Neural cell (in vitro differentiated cells): ENCODE measurements around the gene OSBPL1A. TPM values are rescaled to one million over a fixed set of nuclear protein-coding genes. Genes with fewer than 3 reads are reported as not detected.

Source experiments
- H2AFZ ChIP-seq: fragments of 200-600, 300-800 bp; sonication (generic), shearing (Covaris generic); 2 replicates; pipeline ENCODE4 v1.6.0; 2014; ENCODE audit warnings: low read depth, mild to moderate bottlenecking, antibody characterized with exemption, low read length, moderate library complexity
- H3F3A ChIP-seq: fragments of 200-600 bp; shearing (Covaris generic); 2 replicates; pipeline ENCODE4 v1.6.1; 2016; ENCODE audit warnings: mild to moderate bottlenecking, moderate library complexity, mixed read lengths, antibody characterized with exemption, low read length; ENCODE audit not compliant: insufficient read depth, poor library complexity, severe bottlenecking
- H3K27ac ChIP-seq: fragments of 200-600, 300-800 bp; sonication (generic), shearing (Covaris generic); 2 replicates; pipeline ENCODE4 v1.5.1; 2014; ENCODE audit warnings: mild to moderate bottlenecking, low read length, moderate library complexity
- H3K27me3 ChIP-seq: fragments of 300-800, 200-600 bp; sonication (generic), shearing (Covaris generic); 2 replicates; pipeline ENCODE4 v1.6.0; 2014; ENCODE audit warnings: mild to moderate bottlenecking, low read depth, low read length, moderate library complexity; ENCODE audit not compliant: insufficient read depth
- H3K36me3 ChIP-seq: fragments of 300-800, 200-600 bp; sonication (generic), shearing (Covaris generic); 2 replicates; pipeline ENCODE4 v1.5.1; 2014; ENCODE audit warnings: mild to moderate bottlenecking, antibody characterized with exemption, low read length, moderate library complexity; ENCODE audit not compliant: insufficient read depth
- H3K4me2 ChIP-seq: fragments of 300-800, 200-600 bp; sonication (generic), shearing (Covaris generic); 2 replicates; pipeline ENCODE4 v1.6.0; 2014; ENCODE audit warnings: mild to moderate bottlenecking, low read length
- H3K4me3 ChIP-seq: fragments of 300-800, 200-600 bp; sonication (generic), shearing (Covaris generic); 2 replicates; pipeline ENCODE4 v1.5.1; 2014; ENCODE audit warnings: mild to moderate bottlenecking, low read length, moderate library complexity
- H3K79me2 ChIP-seq: fragments of 200-600 bp; shearing (Covaris generic); replicated peaks from 2 replicates; pipeline ENCODE4 v1.6.0; 2014; ENCODE audit warnings: mild to moderate bottlenecking, low read length, moderate library complexity; ENCODE audit not compliant: insufficient read depth
- H3K9ac ChIP-seq: fragments of 300-800, 200-600 bp; sonication (generic), shearing (Covaris generic); 2 replicates; pipeline ENCODE4 v1.6.1; 2016; ENCODE audit warnings: mild to moderate bottlenecking, low read length, mixed read lengths
- H3K9me2 ChIP-seq: fragments of 200-600 bp; shearing (Covaris generic); 2 replicates; pipeline ENCODE4 v1.6.1; 2016; ENCODE audit warnings: mild to moderate bottlenecking, low read length, mixed read lengths; ENCODE audit not compliant: insufficient read depth
- H3K9me3 ChIP-seq: fragments of 200-600, 300-800 bp; sonication (generic), shearing (Covaris generic); 2 replicates; pipeline ENCODE4 v1.6.1; 2016; ENCODE audit warnings: mild to moderate bottlenecking, mixed run types, low read length, moderate library complexity, mixed read lengths
- H4K20me1 ChIP-seq: fragments of 200-600 bp; shearing (Covaris generic); 2 replicates; pipeline ENCODE4 v1.6.1; 2016; ENCODE audit warnings: mild to moderate bottlenecking, mixed run types; ENCODE audit not compliant: insufficient read depth
- EP300 ChIP-seq: fragments of 450-650 bp; conservative IDR thresholded peaks from 2 replicates; pipeline ENCODE4 v1.6.1; 2014; ENCODE audit warnings: antibody characterized with exemption, mild to moderate bottlenecking, moderate library complexity; ENCODE audit not compliant: poor library complexity, severe bottlenecking
- EZH2 ChIP-seq: fragments of 200-600, 300-800 bp; shearing (Covaris generic), sonication (generic); IDR thresholded peaks from 2 replicates; pipeline ENCODE4 v1.6.1; 2014; ENCODE audit warnings: antibody characterized with exemption, low read length, borderline replicate concordance, mild to moderate bottlenecking; ENCODE audit not compliant: insufficient read depth, poor library complexity, severe bottlenecking
- MXI1 ChIP-seq: fragments of 450-650 bp; conservative IDR thresholded peaks from 2 replicates; pipeline ENCODE4 v1.6.1; 2014; ENCODE audit warnings: antibody characterized with exemption, mild to moderate bottlenecking; ENCODE audit not compliant: poor library complexity, severe bottlenecking
- POLR2AphosphoS5 ChIP-seq: IDR thresholded peaks from 2 replicates; pipeline ENCODE4 v1.6.1; 2012
- RAD21 ChIP-seq: fragments of 450-650 bp; conservative IDR thresholded peaks from 2 replicates; pipeline ENCODE4 v1.6.1; 2014; ENCODE audit warnings: antibody characterized with exemption, mild to moderate bottlenecking, moderate library complexity
- SMC3 ChIP-seq: fragments of 450-650 bp; conservative IDR thresholded peaks from 2 replicates; pipeline ENCODE4 v1.6.1; 2014; ENCODE audit warnings: antibody characterized with exemption, mild to moderate bottlenecking, moderate library complexity; ENCODE audit not compliant: poor library complexity
- TAF1 ChIP-seq: IDR thresholded peaks from 2 replicates; pipeline ENCODE4 v1.6.1; 2012; ENCODE audit warnings: low read depth
- polyA plus RNA-seq: library from polyadenylated mRNA; depleted of rRNA; stranded (reverse); fragments of >200 nt; gene quantifications from 2 replicates; pipeline ENCODE4 v1.2.3, GENCODE V29; 2014
- TF ChIP-seq, protein P1 (sequence below): fragments of 450-650 bp; IDR thresholded peaks from 2 replicates; pipeline ENCODE4 v1.5.1; 2014; ENCODE audit warnings: antibody characterized with exemption, mild to moderate bottlenecking, moderate library complexity; ENCODE audit not compliant: poor library complexity, severe bottlenecking
- TF ChIP-seq, protein P2 (sequence below): IDR thresholded peaks from 2 replicates; pipeline ENCODE4 v1.6.1; 2012; ENCODE audit warnings: borderline replicate concordance

The OSBPL1A gene
- polyA plus RNA-seq, 1 donor from 2014 or later, result 24.9 TPM

DNA sequence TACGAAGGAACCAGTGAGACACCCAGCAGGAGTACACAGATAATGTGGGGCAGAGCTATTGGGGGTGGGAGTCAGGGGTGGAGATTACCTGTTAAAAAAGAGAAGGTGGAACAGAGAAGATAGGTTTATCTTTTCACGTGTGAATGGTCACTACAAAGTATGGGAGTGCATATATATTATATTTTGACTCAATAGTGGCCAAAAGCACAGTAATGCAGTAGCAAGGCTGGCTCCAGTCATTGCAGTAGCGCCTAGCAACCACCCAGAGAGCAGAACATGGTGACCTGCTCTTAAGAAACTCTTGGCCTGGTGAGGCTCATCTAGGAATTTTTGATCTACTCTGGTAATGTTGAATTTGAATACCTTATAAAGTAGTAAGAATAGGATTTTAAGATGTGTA is 29.9 kb upstream of the OSBPL1A start:
- TF ChIP-seq RAD21, result no peak
- no peak for TF ChIP-seq SMC3
- TF ChIP-seq, protein P1, sequence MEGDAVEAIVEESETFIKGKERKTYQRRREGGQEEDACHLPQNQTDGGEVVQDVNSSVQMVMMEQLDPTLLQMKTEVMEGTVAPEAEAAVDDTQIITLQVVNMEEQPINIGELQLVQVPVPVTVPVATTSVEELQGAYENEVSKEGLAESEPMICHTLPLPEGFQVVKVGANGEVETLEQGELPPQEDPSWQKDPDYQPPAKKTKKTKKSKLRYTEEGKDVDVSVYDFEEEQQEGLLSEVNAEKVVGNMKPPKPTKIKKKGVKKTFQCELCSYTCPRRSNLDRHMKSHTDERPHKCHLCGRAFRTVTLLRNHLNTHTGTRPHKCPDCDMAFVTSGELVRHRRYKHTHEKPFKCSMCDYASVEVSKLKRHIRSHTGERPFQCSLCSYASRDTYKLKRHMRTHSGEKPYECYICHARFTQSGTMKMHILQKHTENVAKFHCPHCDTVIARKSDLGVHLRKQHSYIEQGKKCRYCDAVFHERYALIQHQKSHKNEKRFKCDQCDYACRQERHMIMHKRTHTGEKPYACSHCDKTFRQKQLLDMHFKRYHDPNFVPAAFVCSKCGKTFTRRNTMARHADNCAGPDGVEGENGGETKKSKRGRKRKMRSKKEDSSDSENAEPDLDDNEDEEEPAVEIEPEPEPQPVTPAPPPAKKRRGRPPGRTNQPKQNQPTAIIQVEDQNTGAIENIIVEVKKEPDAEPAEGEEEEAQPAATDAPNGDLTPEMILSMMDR, result no peak
- no peak for TF ChIP-seq POLR2AphosphoS5
- TF ChIP-seq, protein P2, sequence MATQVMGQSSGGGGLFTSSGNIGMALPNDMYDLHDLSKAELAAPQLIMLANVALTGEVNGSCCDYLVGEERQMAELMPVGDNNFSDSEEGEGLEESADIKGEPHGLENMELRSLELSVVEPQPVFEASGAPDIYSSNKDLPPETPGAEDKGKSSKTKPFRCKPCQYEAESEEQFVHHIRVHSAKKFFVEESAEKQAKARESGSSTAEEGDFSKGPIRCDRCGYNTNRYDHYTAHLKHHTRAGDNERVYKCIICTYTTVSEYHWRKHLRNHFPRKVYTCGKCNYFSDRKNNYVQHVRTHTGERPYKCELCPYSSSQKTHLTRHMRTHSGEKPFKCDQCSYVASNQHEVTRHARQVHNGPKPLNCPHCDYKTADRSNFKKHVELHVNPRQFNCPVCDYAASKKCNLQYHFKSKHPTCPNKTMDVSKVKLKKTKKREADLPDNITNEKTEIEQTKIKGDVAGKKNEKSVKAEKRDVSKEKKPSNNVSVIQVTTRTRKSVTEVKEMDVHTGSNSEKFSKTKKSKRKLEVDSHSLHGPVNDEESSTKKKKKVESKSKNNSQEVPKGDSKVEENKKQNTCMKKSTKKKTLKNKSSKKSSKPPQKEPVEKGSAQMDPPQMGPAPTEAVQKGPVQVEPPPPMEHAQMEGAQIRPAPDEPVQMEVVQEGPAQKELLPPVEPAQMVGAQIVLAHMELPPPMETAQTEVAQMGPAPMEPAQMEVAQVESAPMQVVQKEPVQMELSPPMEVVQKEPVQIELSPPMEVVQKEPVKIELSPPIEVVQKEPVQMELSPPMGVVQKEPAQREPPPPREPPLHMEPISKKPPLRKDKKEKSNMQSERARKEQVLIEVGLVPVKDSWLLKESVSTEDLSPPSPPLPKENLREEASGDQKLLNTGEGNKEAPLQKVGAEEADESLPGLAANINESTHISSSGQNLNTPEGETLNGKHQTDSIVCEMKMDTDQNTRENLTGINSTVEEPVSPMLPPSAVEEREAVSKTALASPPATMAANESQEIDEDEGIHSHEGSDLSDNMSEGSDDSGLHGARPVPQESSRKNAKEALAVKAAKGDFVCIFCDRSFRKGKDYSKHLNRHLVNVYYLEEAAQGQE, result no peak
- no peak for TF ChIP-seq MXI1
- TF ChIP-seq TAF1, result no peak
- no peak for TF ChIP-seq EP300
- TF ChIP-seq EZH2, result no peak
- Histone ChIP-seq H3K27ac (peak overlapping the region; percentile 70), H3F3A (no peaks in the 10 kb centered on the region), H3K9me3 (no peaks in the 10 kb centered on the region), H3K9ac (peak overlapping the region; percentile 78), H3K79me2 (no peaks in the 10 kb centered on the region), H3K36me3 (no peaks in the 10 kb centered on the region), H3K9me2 (no peaks in the 10 kb centered on the region), H3K27me3 (no peaks in the 10 kb centered on the region), H2AFZ (no peak overlapping the region), H3K4me2 (peak overlapping the region; percentile 50), H3K4me3 (peak overlapping the region; percentile 86), H4K20me1 (no peaks in the 10 kb centered on the region)

DNA sequence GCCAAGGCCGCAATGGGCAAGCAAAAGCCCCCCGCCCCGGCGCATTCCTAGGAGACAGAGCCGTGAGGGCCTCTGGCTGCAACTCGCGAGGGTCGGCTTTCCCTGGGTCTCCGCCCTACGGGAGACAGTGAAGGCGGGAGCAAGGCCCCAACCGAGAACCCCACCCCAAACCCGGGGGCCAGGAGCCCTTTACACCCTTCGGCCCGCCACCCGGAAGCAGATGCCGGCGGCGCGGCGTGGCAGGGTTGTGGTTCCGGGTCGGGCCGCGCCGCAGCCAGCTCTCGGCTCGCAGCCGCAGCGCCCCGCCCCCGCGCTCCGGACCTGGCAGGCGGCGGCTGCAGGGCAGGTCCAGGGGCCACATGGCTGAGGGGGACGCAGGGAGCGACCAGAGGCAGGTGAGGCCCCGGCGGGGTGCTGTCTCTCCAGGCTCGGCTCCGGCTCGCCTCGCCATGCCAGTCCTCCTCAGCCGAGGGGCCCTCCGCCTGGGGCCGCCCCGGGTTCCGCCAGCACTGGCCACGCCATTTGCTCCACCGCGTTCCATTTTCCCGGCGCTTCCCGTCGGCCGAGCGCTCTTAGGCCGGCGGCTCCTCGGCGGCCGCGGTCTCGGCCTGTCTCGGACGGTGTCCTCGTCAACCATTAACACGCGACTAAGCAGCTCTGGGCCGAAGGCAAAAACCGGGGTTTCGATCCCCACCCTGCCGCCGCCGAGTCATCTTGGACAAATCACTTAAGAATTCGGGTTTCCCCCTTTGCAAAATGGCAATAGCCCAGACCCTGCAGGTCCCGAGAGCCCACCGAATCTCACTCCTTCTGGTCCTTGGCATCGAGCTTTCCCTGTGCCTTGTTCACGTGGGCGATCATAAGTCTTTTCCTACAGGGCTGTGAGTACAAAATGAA is 29.0 kb upstream of the OSBPL1A start, which contains the start of gene IMPACT:
Gene IMPACT, plus strand, starts transcription at position 273 of the 897 bp plus-strand sequence. Its CDS starts 87 bp downstream, at position 360.
- H4K20me1 ChIP-seq, result no peaks in the 10 kb centered on the region
- no peaks in the 10 kb centered on the region for H3K27me3 ChIP-seq
- H3K9me2 ChIP-seq, result no peaks in the 10 kb centered on the region
- H3K27ac ChIP-seq, result peak within 1 kb of the TSS; percentile 70
- peak within 1 kb of the TSS; percentile 50 for H3K4me2 ChIP-seq
- H3K36me3 ChIP-seq, result no peaks in the 10 kb centered on the region
- no peaks in the 10 kb centered on the region for H3K79me2 ChIP-seq
- H3F3A ChIP-seq, result no peaks in the 10 kb centered on the region
- H3K9me3 ChIP-seq, result no peaks in the 10 kb centered on the region
- H3K4me3 ChIP-seq, result peak within 1 kb of the TSS; percentile 86
- H2AFZ ChIP-seq, result peak within 1 kb of the TSS; percentile 88
- H3K9ac ChIP-seq, result peak within 1 kb of the TSS; percentile 78
- TF ChIP-seq EP300 (peak; percentile 43), SMC3 (no peak), MXI1 (peak; percentile 72), POLR2AphosphoS5 (peak; percentile 44), EZH2 (no peak), TAF1 (peak; percentile 18), RAD21 (no peak)
- TF ChIP-seq, protein P2, result no peak
- TF ChIP-seq, protein P1, result peak; percentile 7
